ENCODE measurements around the gene ZYG11B. TPM values are rescaled to one million over a fixed set of nuclear protein-coding genes. Genes with fewer than 3 reads are reported as not detected.
"Not testable (repeated sequence)": the region's sequence is repeated elsewhere in the genome, so short reads cannot be mapped to it uniquely, and the experiment has no call there.

The ZYG11B gene
- total RNA-seq, 2 experiments from 2014 or later: 12.9 to 14.3 TPM

- H3K4me3 Mint-ChIP-seq; CTCF ChIA-PET; DNase-seq; intact Hi-C loops (cut with DNase I, micrococcal nuclease); H3K27me3 Mint-ChIP-seq; POLR2A ChIA-PET; H3K27ac Mint-ChIP-seq; H3K4me1 Mint-ChIP-seq; H3K36me3 Mint-ChIP-seq (ENCODE audit: low read depth); H3K9me3 Mint-ChIP-seq (ENCODE audit: low read depth); ATAC-seq: not testable (repeated sequence)
Observed at GRCh38 chr1:52804083-52804482, 77.8 kb downstream of the ZYG11B start.

DNA sequence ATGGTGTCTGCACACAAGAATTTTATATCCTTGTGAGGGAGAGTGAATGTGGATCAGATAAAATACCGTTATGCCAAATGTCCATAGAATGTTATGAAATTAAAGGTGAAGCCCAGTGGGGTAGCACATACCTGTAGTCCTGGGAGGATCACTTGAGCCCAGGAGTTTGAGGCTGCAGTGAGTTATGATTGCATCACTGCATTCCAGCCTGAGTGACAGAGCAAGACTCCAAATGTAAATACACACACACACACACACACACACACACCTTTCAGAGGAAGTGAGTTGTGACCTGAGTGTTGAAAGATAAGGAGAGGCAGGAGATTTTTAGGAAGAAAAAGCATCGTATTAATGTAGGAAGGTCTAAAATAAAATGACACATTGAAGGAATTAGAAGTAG, 88.2 kb downstream of the ZYG11B start:
- Mint-ChIP-seq H3K27ac (no peak overlapping the region), H3K9me3 (ENCODE audit: low read depth) (no peaks in the 10 kb centered on the region), H3K36me3 (ENCODE audit: low read depth) (peaks cover 18% of the 10 kb centered on the region), H3K4me3 (no peak overlapping the region), H3K27me3 (no peaks in the 10 kb centered on the region), H3K4me1 (no peaks in the 10 kb centered on the region)
- DNase-seq (no peak), ATAC-seq (no peak)
- ChIA-PET CTCF (no interaction called here), POLR2A (no interaction called here)
- intact Hi-C loops (cut with DNase I, micrococcal nuclease): no loop called here

DNA sequence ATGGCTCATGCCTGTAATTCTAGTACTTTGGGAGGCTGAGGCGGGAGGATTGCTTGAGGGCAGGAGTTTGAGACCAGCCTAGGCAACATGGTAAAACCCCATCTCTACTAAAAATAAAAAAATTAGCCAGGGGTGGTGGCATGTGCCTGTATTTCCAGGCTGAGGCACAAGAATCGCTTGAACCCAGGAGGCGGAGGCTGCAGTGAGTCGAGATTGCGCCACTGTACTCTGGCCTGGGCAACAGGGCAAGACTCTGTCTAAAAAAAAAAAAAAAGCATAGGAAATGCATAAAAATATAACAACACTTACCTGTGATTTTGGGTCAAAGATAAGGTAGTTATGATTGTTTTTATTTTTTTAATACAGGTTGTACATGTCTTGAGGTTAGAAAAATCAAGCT, 94.6 kb downstream of the ZYG11B start:
- POLR2A ChIA-PET; DNase-seq; H3K4me1 Mint-ChIP-seq; H3K27ac Mint-ChIP-seq; H3K4me3 Mint-ChIP-seq; H3K27me3 Mint-ChIP-seq; H3K9me3 Mint-ChIP-seq (ENCODE audit: low read depth); ATAC-seq: not testable (repeated sequence)
- CTCF ChIA-PET: interaction anchor here (0.6 kb wide), 1 partner anchor 42 kb away, joined by 4 read pairs; no protein-coding TSS in a partner anchor
- peaks cover 21% of the 10 kb centered on the region for H3K36me3 Mint-ChIP-seq (ENCODE audit: low read depth)
- intact Hi-C loops (cut with DNase I, micrococcal nuclease): loop anchor here in 1 of 2 experiments (10.0 kb wide), 1 partner anchor 116 kb away; no protein-coding TSS in a partner anchor

DNA sequence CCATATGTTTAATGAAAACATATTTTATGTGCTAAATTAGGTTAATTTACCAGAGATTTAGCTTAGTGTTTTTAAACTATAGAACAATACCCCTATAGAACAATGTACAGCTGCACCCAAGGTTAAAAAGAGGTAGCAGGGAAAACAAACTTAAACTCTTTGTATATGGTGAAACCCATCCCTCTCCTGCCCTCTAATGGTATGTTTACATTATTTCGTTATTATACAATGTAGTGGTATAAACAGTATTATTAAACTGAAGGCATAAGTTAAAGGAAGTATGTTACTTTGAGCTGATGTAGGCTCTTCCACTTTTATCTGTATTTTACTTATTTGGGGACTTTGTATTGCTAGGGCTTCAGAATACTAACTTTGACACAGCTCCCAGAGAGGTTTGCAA, 99.6 kb downstream of the ZYG11B start:
- POLR2A ChIA-PET: no interaction called here
- Mint-ChIP-seq H3K9me3 (ENCODE audit: low read depth) (no peaks in the 10 kb centered on the region), H3K36me3 (ENCODE audit: low read depth) (peaks cover 6% of the 10 kb centered on the region), H3K4me1 (no peaks in the 10 kb centered on the region), H3K27ac (no peak overlapping the region), H3K4me3 (no peak overlapping the region), H3K27me3 (no peaks in the 10 kb centered on the region)
- CTCF ChIA-PET: interaction anchor here (0.8 kb wide), 1 partner anchor 56 kb away, joined by 3 read pairs; no protein-coding TSS in a partner anchor
- intact Hi-C loops (cut with DNase I, micrococcal nuclease): loop anchor here (1.0 to 10.0 kb wide), 2 partner anchors 121 to 128 kb away; partner anchors contain the start of gene COA7 (in 1 of the 2)
- ATAC-seq (peak; percentile 36), DNase-seq (no peak)

- H3K9me3 Mint-ChIP-seq (ENCODE audit: low read depth): no peaks in the 10 kb centered on the region
- H3K27me3 Mint-ChIP-seq: peaks cover 7% of the 10 kb centered on the region
- intact Hi-C loops (cut with DNase I, micrococcal nuclease): no loop called here
- H3K4me1 Mint-ChIP-seq: no peaks in the 10 kb centered on the region
- DNase-seq (no peak), ATAC-seq (no peak)
- ChIA-PET CTCF (no interaction called here), POLR2A (no interaction called here)
- no peaks in the 10 kb centered on the region for H3K36me3 Mint-ChIP-seq (ENCODE audit: low read depth)
- no peak overlapping the region for H3K4me3 Mint-ChIP-seq
- H3K27ac Mint-ChIP-seq: no peak overlapping the region
Observed at GRCh38 chr1:52834798-52835197, 108.5 kb downstream of the ZYG11B start.

- Mint-ChIP-seq H3K36me3 (ENCODE audit: low read depth) (no peaks in the 10 kb centered on the region), H3K9me3 (ENCODE audit: low read depth) (no peaks in the 10 kb centered on the region), H3K27ac (no peak overlapping the region), H3K4me3 (no peak overlapping the region), H3K27me3 (peaks cover 9% of the 10 kb centered on the region), H3K4me1 (no peaks in the 10 kb centered on the region)
- CTCF ChIA-PET: interaction anchor here (1.4 kb wide), 1 partner anchor 17 kb away, joined by 4 read pairs; no protein-coding TSS in a partner anchor
- intact Hi-C loops (cut with DNase I, micrococcal nuclease): no loop called here
- ATAC-seq (no peak), DNase-seq (no peak)
- POLR2A ChIA-PET: no interaction called here
Observed at GRCh38 chr1:52836035-52836434, 109.8 kb downstream of the ZYG11B start.

GRCh38 chr1:52839175-52839574, 112.9 kb downstream of the ZYG11B start:
- ATAC-seq, POLR2A ChIA-PET: not testable (repeated sequence)
- CTCF ChIA-PET: interaction anchor here (0.7 kb wide), 1 partner anchor 10 kb away, joined by 3 read pairs; no protein-coding TSS in a partner anchor

GRCh38 chr1:52842643-52843310, 116.5 kb downstream of the ZYG11B start, which contains the start of gene ZYG11A:
ZYG11A (plus strand) TSS chr1:52842760; CDS start chr1:52842884, 124 bp downstream.
- ChIA-PET POLR2A (interaction anchor here (0.6 to 1.0 kb wide), 4 partner anchors 82 to 691 kb away, joined by 3 to 4 read pairs (median 3); no protein-coding TSS in a partner anchor), CTCF (interaction anchor here (0.7 to 1.4 kb wide), 8 partner anchors 11 to 1007 kb away, joined by 3 to 6 read pairs (median 4); partner anchors contain the start of gene ECHDC2)
- Mint-ChIP-seq H3K9me3 (ENCODE audit: low read depth) (no peaks in the 10 kb centered on the region), H3K27me3 (peaks cover 18% of the 10 kb centered on the region), H3K4me1 (peaks cover 5% of the 10 kb centered on the region), H3K27ac (no peak within 1 kb of the TSS), H3K36me3 (ENCODE audit: low read depth) (no peaks in the 10 kb centered on the region), H3K4me3 (peak within 1 kb of the TSS; percentile 58)
- ATAC-seq (peak; percentile 98), DNase-seq (peak; percentile 89)
- intact Hi-C loops (cut with DNase I, micrococcal nuclease): loop anchor here in 1 of 2 experiments (1.0 to 5.0 kb wide), 9 partner anchors 79 to 475 kb away; partner anchors contain the start of genes CC2D1B, CPT2, CZIB and ECHDC2

More at GRCh38 chr1:52839175-52839574, 112.9 kb downstream of the ZYG11B start:
- H3K9me3 Mint-ChIP-seq (ENCODE audit: low read depth); H3K36me3 Mint-ChIP-seq (ENCODE audit: low read depth); H3K4me3 Mint-ChIP-seq; H3K27ac Mint-ChIP-seq; H3K4me1 Mint-ChIP-seq; intact Hi-C loops (cut with DNase I, micrococcal nuclease); DNase-seq: not testable (repeated sequence)
- H3K27me3 Mint-ChIP-seq: peaks cover 19% of the 10 kb centered on the region

- DNase-seq; ATAC-seq; intact Hi-C loops (cut with DNase I, micrococcal nuclease); H3K4me3 Mint-ChIP-seq; H3K4me1 Mint-ChIP-seq; CTCF ChIA-PET; POLR2A ChIA-PET; H3K36me3 Mint-ChIP-seq (ENCODE audit: low read depth); H3K27ac Mint-ChIP-seq; H3K9me3 Mint-ChIP-seq (ENCODE audit: low read depth): not testable (repeated sequence)
- H3K27me3 Mint-ChIP-seq: peaks cover 20% of the 10 kb centered on the region
Observed at GRCh38 chr1:52845119-52845518, 118.9 kb downstream of the ZYG11B start.

- Mint-ChIP-seq H3K4me1 (no peaks in the 10 kb centered on the region), H3K27ac (no peak overlapping the region), H3K9me3 (ENCODE audit: low read depth) (no peaks in the 10 kb centered on the region), H3K4me3 (no peak overlapping the region), H3K27me3 (peaks cover 16% of the 10 kb centered on the region), H3K36me3 (ENCODE audit: low read depth) (no peaks in the 10 kb centered on the region)
- POLR2A ChIA-PET: no interaction called here
- ATAC-seq: no peak
- CTCF ChIA-PET: no interaction called here
- DNase-seq: no peak
- intact Hi-C loops (cut with DNase I, micrococcal nuclease): no loop called here
Observed at GRCh38 chr1:52848423-52848822, 122.2 kb downstream of the ZYG11B start.

GRCh38 chr1:52850951-52851350, 124.7 kb downstream of the ZYG11B start:
- ATAC-seq (no peak), DNase-seq (no peak)
- peaks cover 5% of the 10 kb centered on the region for H3K27me3 Mint-ChIP-seq
- POLR2A ChIA-PET: no interaction called here
- H3K27ac Mint-ChIP-seq: no peak overlapping the region
- H3K4me3 Mint-ChIP-seq: no peak overlapping the region
- intact Hi-C loops (cut with DNase I, micrococcal nuclease): no loop called here
- H3K36me3 Mint-ChIP-seq (ENCODE audit: low read depth): no peaks in the 10 kb centered on the region
- H3K4me1 Mint-ChIP-seq: no peaks in the 10 kb centered on the region
- no peaks in the 10 kb centered on the region for H3K9me3 Mint-ChIP-seq (ENCODE audit: low read depth)
- CTCF ChIA-PET: interaction anchor here (0.5 to 0.9 kb wide), 4 partner anchors 165 to 637 kb away, joined by 3 read pairs; no protein-coding TSS in a partner anchor

DNA sequence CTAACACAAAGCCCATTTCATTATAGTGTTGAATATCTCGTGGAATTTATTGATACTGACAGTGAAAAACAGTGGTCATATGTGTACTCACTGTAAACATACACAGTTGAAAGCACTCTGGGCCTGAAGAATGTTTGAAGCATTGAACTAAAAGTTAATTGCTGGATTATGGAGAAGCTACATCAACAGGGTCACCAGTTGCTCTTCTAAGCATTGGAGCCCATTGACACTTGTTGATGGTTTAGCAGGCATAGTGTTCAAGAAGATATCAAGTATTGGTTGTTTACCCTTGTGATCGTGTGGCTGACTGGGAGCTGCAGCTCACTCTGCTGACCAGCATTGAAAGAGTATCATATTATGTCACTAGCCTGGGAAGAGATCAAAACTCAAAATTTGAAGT, 126.6 kb downstream of the ZYG11B start:
- no peak overlapping the region for H3K4me3 Mint-ChIP-seq
- H3K9me3 Mint-ChIP-seq (ENCODE audit: low read depth): no peaks in the 10 kb centered on the region
- POLR2A ChIA-PET: no interaction called here
- DNase-seq (no peak), ATAC-seq (no peak)
- CTCF ChIA-PET: interaction anchor here (0.6 kb wide), 1 partner anchor 309 kb away, joined by 3 read pairs; no protein-coding TSS in a partner anchor
- intact Hi-C loops (cut with DNase I, micrococcal nuclease): no loop called here
- H3K27ac Mint-ChIP-seq: no peak overlapping the region
- H3K36me3 Mint-ChIP-seq (ENCODE audit: low read depth): no peaks in the 10 kb centered on the region
- H3K4me1 Mint-ChIP-seq: no peaks in the 10 kb centered on the region
- peaks cover 5% of the 10 kb centered on the region for H3K27me3 Mint-ChIP-seq

Measured in activated CD4-positive, alpha-beta T cell treated with anti-CD3 and anti-CD28 coated beads for 36 hours (primary cell).